GM20000 (cell line): ENCODE data around the gene TBC1D1.

Experiments used
- DNase-seq: peaks from one replicate; pipeline ENCODE4 v3.0.0; 2012; ENCODE audit warnings: low spot score
- CTCF ChIP-seq: IDR thresholded peaks from 2 replicates; pipeline ENCODE4 v1.5.1; 2012; ENCODE audit warnings: mild to moderate bottlenecking, control low read depth; ENCODE audit errors: extremely low read depth, missing control alignments

TBC1D1 gene

DNA sequence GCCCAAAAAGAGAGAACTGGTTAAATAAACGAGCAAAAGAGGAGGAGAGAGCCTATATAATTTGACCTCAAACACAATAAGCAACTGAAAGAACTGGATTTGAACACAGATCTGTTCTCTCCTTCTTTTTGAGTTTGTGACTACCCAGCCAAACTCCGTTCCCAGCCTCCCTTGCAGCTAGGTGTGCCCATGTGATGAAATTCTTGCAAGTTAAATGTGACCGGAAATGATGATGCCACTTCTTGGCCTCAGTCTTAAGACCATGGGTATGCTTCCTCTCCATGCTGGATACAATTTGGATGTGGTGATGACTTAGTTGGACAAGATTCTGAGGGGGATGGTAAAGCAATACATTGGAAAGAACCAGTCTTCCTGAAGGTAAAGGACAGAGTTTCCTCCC, 273.5 kb downstream of the TBC1D1 start:
- no peak for DNase-seq
- no peak for TF ChIP-seq CTCF

GRCh38 chr4:38166082-38166481, 275.2 kb downstream of the TBC1D1 start:
- no peak for DNase-seq

DNA sequence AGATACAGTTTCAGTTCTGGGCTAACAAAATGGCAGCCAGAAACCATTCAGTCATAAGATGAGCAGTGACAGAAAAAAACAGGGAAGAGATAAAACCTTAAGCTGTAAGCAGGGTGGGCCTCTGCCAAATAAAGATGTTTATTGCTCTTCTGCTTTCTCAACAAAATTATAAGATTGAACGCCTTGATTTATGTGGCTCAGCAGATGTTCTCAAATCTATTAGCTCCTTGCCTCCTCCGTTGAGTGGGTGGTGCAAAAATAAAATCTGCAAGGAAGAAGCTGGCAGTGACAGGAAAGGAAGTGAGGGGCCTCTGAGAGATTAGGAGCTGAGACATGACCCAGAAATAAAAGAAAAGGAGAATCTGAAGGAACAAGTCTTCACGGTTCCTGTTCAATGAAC, 275.9 kb downstream of the TBC1D1 start:
- TF ChIP-seq CTCF, result no peak
- no peak for DNase-seq

More at GRCh38 chr4:38166082-38166481, 275.2 kb downstream of the TBC1D1 start:
- TF ChIP-seq CTCF, result no peak

DNA sequence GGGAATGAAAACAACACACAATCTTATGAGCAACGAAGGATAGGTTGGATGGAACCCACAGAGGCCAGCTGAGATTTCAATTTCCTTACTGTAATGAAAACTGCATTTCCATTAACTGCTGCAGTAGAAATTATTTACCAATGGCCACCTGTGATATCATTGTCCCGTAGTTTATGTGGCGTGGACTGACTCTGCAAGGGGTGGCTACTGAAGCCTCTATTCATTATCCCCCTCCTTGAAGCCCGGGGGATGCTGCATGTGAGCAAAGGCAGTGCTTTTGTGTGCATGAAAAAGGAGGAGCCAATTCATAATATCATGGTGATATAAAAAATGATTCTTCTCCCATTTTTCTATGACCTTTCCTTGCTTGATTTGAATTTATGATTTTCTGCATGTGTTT, 277.1 kb downstream of the TBC1D1 start:
- DNase-seq, result no peak
- TF ChIP-seq CTCF, result no peak

- no peak for DNase-seq
- TF ChIP-seq CTCF, result no peak
These were observed 278.6 kb downstream of the TBC1D1 start for GRCh38 chr4:38169524-38169923.

- DNase-seq, result no peak
- TF ChIP-seq CTCF, result no peak
These were observed 279.7 kb downstream of the TBC1D1 start for GRCh38 chr4:38170338-38171169.

GRCh38 chr4:38172078-38172477, 281.2 kb downstream of the TBC1D1 start:
- DNase-seq, result no peak
- no peak for TF ChIP-seq CTCF
